Left ventricle myocardium inferior (tissue), 1 donor: ENCODE measurements around the gene AGAP2. TPM values are rescaled to one million over a fixed set of nuclear protein-coding genes. Genes with fewer than 3 reads are reported as not detected.

Experiments used
- DNase-seq: peaks from one replicate; pipeline ENCODE4 v3.0.0-alpha.2; 2020
- H3K27ac ChIP-seq: fragments of 200-600 bp; replicated peaks from 2 replicates; pipeline ENCODE4 v1.8.0; 2021
- H3K27me3 ChIP-seq: fragments of 200-600 bp; 2 replicates; pipeline ENCODE4 v1.8.0; 2021; ENCODE audit warnings: low read depth
- H3K36me3 ChIP-seq: fragments of 200-600 bp; 2 replicates; pipeline ENCODE4 v1.8.0; 2021
- H3K4me1 ChIP-seq: fragments of 200-600 bp; 2 replicates; pipeline ENCODE4 v1.8.0; 2021
- H3K4me3 ChIP-seq: fragments of 200-600 bp; 2 replicates; pipeline ENCODE4 v1.8.0; 2021; ENCODE audit warnings: mild to moderate bottlenecking, moderate library complexity
- H3K9me3 ChIP-seq: fragments of 200-600 bp; replicated peaks from 2 replicates; pipeline ENCODE4 v1.8.0; 2021
- CTCF ChIP-seq: fragments of 200-600 bp; IDR thresholded peaks from 2 replicates; pipeline ENCODE4 v1.8.0; 2021; ENCODE audit warnings: antibody characterized with exemption, mild to moderate bottlenecking, borderline replicate concordance
- intact Hi-C: fragments of 100-400 bp; cut with micrococcal nuclease; formaldehyde crosslinking; loops from one replicate; pipeline ENCODE4 v1.11.0; 2022
- total RNA-seq: library from RNA; stranded (reverse); fragmentation: NEBNext Ultra II Directional; extraction: Animal tissue kit (Norgen Biotek cat#: 25700); gene quantifications from one replicate; pipeline ENCODE4 v1.2.1, GENCODE V29; 2021
- donor health status: DM: no; HTN: yes; CAD: no; lungs with severe emphysema.

AGAP2 gene
- total RNA-seq, 1 donor from 2014 or later = 6.5 TPM

- no peak for DNase-seq
- intact Hi-C loops = no loop called here
- Histone ChIP-seq H3K9me3 (no peaks in the 10 kb centered on the region), H3K4me1 (peaks cover 30% of the 10 kb centered on the region), H3K27ac (no peak overlapping the region), H3K36me3 (peaks cover 19% of the 10 kb centered on the region), H3K4me3 (no peak overlapping the region), H3K27me3 (peaks cover 21% of the 10 kb centered on the region)
- TF ChIP-seq CTCF = no peak
Observed at GRCh38 chr12:57758552-57759359, 20.2 kb upstream of the AGAP2 start.

- H3K27me3 ChIP-seq = peaks cover 11% of the 10 kb centered on the region
- TF ChIP-seq CTCF = no peak
- peaks cover 34% of the 10 kb centered on the region for H3K4me1 ChIP-seq
- peaks cover 19% of the 10 kb centered on the region for H3K36me3 ChIP-seq
- H3K4me3 ChIP-seq = no peak overlapping the region
- intact Hi-C loops = no loop called here
- no peak for DNase-seq
- H3K9me3 ChIP-seq = no peaks in the 10 kb centered on the region
- H3K27ac ChIP-seq = no peak overlapping the region
Observed at GRCh38 chr12:57757771-57758170, 19.2 kb upstream of the AGAP2 start.

- peak overlapping the region; percentile 82 for H3K4me3 ChIP-seq
- H3K27ac ChIP-seq = no peak overlapping the region
- H3K9me3 ChIP-seq = no peaks in the 10 kb centered on the region
- H3K27me3 ChIP-seq = no peaks in the 10 kb centered on the region
- peak; percentile 58 for TF ChIP-seq CTCF
- peaks cover 19% of the 10 kb centered on the region for H3K36me3 ChIP-seq
- intact Hi-C loops = no loop called here
- DNase-seq = peak; percentile 37
- peaks cover 41% of the 10 kb centered on the region for H3K4me1 ChIP-seq
Observed at GRCh38 chr12:57756406-57757341, 18.1 kb upstream of the AGAP2 start.

GRCh38 chr12:57755454-57756372, 17.2 kb upstream of the AGAP2 start:
- Histone ChIP-seq H3K27ac (peak overlapping the region; percentile 71), H3K36me3 (peaks cover 23% of the 10 kb centered on the region)

More at GRCh38 chr12:57755454-57756372, 17.2 kb upstream of the AGAP2 start:
- intact Hi-C loops = no loop called here
- peak; percentile 28 for DNase-seq
- H3K4me3 ChIP-seq = peak overlapping the region; percentile 82
- no peaks in the 10 kb centered on the region for H3K9me3 ChIP-seq
- no peak for TF ChIP-seq CTCF
- H3K27me3 ChIP-seq = no peaks in the 10 kb centered on the region
- H3K4me1 ChIP-seq = peaks cover 50% of the 10 kb centered on the region
